Stimulated activated CD8-positive, alpha-beta memory T cell treated with anti-CD3 and anti-CD28 coated beads, Interleukin-15, amount 100 ng/mL, for 1 hour (primary cell): ENCODE results near the gene MGAT5B.
A peak's percentile ranks its signal among the peaks of the same experiment; 100 is the strongest.
"Not testable (repeated sequence)": the region's sequence is repeated elsewhere in the genome, so short reads cannot be mapped to it uniquely, and the experiment has no call there.

Source experiments
- DNase-seq: peaks from one replicate; pipeline ENCODE4 v3.0.0-alpha.2; 2020; ENCODE audit warnings: low read depth

Gene MGAT5B, protein sequence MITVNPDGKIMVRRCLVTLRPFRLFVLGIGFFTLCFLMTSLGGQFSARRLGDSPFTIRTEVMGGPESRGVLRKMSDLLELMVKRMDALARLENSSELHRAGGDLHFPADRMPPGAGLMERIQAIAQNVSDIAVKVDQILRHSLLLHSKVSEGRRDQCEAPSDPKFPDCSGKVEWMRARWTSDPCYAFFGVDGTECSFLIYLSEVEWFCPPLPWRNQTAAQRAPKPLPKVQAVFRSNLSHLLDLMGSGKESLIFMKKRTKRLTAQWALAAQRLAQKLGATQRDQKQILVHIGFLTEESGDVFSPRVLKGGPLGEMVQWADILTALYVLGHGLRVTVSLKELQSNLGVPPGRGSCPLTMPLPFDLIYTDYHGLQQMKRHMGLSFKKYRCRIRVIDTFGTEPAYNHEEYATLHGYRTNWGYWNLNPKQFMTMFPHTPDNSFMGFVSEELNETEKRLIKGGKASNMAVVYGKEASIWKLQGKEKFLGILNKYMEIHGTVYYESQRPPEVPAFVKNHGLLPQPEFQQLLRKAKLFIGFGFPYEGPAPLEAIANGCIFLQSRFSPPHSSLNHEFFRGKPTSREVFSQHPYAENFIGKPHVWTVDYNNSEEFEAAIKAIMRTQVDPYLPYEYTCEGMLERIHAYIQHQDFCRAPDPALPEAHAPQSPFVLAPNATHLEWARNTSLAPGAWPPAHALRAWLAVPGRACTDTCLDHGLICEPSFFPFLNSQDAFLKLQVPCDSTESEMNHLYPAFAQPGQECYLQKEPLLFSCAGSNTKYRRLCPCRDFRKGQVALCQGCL

GRCh38 chr17:76868176-76868668 is at the start of gene MGAT5B:
Gene MGAT5B (plus strand): TSS chr17:76868404. CDS start chr17:76869030, 626 bp downstream.
- peak; percentile 45 for DNase-seq

DNA sequence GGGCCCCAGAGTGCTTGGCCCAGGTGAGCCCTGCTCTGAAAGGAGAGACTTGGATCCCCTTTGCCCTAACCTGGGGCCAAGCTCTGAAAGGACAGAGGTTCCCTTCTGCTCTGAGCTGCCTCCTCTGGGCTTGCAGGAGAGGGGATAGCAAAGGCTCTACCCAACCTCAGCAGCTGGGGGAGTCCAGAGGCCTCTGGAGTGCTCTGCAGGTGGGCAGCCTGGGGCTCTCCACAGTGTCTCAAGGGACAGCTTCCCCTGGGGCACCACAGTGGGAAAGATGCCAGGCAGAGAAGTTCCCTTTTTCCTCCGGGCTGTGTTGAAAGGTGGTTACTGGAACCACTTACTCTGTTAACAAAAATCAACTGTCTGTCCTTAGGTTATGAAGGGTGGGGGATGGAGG is 48.2 kb upstream of the MGAT5B start:
- no peak for DNase-seq

DNA sequence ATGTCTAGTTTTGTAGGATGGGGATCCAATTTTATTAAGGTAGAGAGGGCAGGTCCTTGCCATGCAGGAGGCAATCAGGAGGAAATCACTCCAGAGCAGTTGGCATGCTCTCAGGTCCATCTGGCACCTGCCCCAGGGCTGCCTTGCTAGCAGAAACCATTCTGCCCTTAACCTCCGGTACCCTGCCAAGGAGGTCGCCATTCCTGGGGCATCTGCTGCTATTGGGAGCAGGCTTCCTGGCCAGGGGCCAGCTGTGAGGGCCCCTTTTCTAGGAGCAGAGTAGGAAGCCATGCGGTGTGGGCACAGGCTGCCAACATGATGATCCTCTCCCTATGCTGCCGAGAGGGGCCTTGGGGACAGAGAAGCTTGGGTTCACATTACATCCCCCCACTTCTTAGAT is 47.6 kb upstream of the MGAT5B start:
- no peak for DNase-seq

- DNase-seq = no peak
Measured at GRCh38 chr17:76822184-76822778, 45.9 kb upstream of the MGAT5B start.

- DNase-seq = no peak
Measured at GRCh38 chr17:76824093-76824492, 44.1 kb upstream of the MGAT5B start.

GRCh38 chr17:76826330-76827068 is 41.7 kb upstream of the MGAT5B start:
- no peak for DNase-seq

- no peak for DNase-seq
Measured at GRCh38 chr17:76827736-76828135, 40.5 kb upstream of the MGAT5B start.

DNA sequence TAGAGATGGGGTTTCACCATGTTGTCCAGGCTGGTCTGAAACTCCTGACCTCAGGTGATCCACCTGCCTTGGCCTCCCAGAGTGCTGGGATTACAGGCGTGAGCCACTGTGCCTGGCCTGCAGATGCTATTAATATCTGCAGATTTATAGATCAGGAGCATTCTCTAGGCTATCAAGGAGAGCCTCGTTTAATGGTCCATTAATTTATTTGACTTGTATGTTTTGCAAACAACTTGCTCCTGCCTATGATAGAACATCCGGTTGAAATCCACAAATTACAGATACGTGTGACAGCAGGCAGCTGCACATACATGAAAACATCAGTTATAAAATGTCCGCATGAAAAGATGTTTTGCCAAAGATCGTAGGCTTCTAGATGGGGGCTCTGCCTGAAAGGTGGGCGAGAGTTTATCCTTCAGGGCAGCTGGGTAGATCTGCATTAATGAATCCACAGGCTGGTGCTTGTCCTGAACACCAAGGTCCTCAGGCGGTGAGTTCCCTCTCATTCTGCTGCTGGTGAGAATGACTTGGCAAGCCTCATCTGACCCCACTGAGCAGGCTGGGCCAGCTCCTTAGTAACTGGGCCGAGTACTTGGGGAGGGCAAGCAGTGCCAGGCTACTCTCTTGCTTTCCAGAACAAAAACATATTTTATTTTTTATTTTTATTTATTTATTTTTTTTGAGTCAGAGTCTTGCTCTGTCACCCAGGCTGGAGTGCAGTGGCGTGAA is 37.1 kb upstream of the MGAT5B start:
- DNase-seq = no peak

DNA sequence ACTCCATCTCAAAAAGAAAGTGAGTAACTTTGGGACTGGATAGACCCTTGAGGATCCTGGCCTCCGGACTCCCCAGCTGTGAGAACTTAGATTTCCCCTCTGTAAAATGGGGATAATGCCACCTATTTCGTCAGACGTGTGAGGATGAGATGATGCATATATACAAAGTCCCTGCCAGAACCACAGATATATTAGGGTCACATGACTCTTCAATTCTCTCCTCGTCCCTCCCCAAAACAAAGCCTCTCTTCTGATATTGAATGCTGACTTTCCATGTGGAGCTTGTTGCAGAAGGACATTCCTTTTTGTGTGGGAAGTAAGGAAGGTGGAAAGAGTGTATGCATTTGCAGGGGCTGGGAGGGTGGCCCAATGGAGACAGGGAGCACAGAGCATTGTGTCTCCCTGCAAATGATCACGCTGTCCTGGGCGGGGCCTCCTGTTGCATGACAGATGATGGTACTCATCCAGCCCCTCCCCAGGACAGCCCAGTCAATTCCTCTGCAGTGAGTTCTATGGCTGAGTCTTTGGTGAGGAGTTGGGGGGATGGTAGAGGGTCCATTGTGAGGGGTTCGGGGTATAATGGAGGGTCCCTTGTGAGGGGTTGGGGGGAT is 35.1 kb upstream of the MGAT5B start:
- no peak for DNase-seq

DNA sequence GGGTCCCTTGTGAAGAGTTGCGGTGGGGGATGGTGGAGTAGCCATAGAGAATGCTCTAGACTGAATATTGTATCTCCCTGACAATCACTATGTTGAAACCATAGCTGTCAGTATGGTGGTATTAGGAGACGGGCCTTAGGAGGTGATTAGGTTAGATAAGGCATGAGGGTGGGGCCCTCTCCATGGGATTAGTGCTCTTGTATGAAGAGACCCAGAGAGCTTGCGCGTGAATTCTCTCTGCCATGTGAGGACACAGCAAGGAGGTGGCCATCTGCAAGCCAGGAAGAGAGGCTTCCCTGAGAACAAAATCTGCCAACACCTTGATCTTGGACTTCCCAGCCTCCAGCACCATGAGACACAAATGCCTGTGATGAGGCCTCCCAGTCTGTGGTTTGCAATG is 34.5 kb upstream of the MGAT5B start:
- no peak for DNase-seq

DNA sequence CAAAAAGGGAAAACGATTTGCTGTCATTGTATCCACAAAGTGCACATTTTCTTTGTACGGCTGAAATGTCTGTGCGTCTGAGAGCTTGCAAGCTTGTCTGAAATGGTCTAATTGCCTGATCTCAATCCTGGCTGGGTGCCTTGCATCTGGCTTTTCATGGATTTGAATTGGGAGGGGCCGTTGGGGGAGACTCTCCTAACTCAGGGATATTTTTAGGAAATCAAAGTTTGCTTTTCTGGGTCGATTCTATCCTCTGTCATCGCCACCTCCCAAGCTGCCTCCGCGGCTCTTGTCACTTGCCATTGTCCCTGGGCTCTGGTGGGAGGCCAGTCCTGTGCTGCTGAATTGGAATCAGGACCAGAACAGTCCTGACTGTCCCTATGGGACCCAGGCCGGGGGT is 33.3 kb upstream of the MGAT5B start:
- DNase-seq = no peak

GRCh38 chr17:76840443-76840767 is 27.8 kb upstream of the MGAT5B start:
- DNase-seq = no peak

- no peak for DNase-seq
Measured at GRCh38 chr17:76840884-76841775, 27.1 kb upstream of the MGAT5B start.

DNA sequence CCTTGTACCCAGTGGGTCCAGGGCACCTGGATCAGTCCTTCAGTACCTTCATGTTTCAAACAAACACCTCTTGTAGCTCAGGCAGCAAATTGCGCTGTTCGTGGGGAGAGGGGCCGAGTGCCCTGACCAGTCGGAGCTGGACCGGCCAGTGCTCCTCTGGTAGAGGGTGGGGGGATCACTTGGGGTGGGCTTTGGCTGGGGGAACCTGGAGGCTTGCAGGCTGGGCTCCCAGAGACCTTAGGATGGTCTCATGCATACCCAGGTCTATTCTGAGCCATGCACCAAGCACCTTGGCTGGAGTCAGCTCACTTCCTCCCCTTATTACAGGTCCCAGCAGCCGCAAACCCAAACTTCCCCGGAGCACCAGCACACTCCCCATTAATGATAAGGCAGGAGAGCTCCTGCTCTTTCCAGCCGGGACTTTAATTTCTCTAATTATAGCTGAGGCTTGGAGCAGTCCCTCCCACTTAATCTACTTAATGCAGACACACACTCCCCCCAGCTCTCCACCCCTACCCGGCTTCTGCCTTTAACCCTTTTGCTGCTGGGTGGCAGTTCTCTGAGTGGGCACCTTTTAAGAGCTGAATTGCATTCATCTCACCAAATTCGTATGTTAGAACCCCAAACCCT is 26.3 kb upstream of the MGAT5B start:
- DNase-seq = no peak

DNA sequence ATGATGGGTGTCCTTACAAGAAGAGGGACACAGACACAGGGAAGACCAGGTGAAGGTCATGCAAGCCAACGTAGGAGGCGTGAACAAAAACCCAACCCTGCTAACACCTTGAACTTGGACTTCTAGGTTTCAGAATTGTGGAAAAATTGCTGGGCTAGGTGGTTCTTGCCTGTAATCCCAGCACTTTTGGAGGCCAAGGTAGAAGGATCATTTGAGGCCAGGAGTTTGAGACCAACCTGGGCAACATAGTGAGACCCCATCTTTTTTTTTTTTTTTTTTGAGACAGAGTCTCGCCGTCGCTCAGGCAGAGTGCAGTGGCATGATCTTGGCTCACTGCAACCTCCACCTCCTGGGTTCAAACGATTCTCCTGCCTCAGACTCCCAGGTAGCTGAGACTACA is 25.1 kb upstream of the MGAT5B start:
- not testable (repeated sequence) for DNase-seq

- DNase-seq = no peak
Measured at GRCh38 chr17:76843703-76844484, 24.3 kb upstream of the MGAT5B start.

GRCh38 chr17:76844485-76844829 is 23.7 kb upstream of the MGAT5B start:
- DNase-seq = no peak

DNA sequence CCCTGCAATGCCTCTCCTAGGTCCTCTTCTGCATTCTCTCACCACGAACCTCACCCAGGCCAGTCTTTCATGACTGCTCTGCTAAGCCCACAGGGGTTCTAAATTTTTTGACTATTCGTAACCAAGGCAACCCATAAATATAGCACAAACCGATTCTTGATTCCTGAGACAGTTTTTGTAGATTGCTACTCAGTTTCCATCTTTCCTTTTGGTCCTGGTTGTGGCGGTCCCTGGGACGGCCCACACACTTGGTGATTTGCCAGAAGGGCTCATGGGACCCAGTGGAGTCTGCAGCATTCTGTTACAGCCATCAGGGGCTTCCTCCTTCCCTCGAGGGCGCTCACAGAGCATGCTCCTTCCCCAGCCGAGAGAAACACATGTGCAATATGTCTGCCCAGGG is 23.4 kb upstream of the MGAT5B start:
- no peak for DNase-seq

GRCh38 chr17:76845541-76846017 is 22.6 kb upstream of the MGAT5B start:
- no peak for DNase-seq
